ENCODE data around the gene TMC6.

Gene TMC6

DNA sequence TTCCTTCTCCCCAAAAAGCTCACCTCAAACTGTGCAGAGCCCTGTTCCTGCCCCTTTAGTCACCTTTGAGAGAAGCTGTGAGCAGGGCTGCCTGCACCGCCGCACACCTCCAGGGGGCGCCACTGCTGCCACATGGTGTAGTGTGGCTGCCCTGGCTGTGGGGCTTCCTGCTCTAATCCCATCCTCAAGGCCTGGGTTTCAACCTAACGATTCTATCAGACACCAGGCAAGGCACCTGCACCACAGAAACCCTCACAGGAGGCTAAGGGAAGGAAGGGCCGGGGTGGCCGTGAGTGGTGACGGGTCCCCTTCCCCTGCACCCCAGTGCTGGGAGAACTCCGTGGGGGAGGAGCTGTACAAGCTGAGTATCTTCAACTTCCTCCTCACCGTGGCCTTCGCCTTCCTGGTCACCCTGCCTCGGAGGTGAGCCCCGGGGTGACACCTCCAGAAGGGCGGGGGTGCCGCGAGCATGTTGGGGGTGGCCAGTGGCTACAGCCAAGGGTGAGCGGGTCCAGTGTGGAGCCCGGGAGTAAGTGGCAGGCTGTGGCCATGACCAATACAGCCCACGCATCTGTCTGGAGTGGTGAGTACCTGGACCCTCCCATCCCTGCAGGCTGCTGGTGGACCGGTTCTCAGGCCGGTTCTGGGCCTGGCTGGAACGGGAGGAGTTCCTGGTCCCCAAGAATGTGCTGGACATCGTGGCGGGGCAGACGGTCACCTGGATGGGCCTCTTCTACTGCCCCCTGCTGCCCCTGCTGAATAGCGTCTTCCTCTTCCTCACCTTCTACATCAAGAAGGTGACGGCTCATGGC lies 9.0 kb upstream of the TMC6 start:
- no peak for DNase-seq (ENCODE audit: low spot score)

DNA sequence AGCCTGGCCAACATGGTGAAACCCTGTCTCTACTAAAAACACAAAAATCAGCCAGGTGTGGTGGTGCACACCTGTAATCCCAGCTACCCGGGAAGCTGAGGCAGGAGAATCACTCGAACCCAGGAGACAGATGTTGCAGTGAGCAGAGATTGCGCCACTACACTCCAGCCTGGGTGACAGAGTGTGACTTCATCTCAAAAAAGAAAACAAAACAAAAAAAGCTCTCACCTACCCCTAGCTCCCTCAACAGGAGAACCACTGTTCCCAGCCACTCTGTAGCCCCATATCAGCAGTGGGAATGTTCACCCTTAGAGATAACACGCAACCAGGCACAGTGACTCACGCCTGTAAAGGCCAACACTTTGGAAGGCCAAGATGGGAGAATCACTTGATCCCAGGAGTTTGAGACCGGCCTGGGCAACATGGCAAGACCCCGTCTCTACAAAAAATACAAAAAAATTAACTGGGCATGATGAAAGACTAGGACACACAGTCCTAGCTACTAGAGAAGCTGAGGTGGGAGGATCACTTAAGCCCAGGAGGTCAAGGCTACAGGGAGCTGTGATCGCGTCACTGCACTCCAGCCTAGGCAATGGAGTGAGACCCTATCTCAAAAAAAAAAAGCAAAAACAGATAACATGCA lies 7.4 kb upstream of the TMC6 start:
- DNase-seq (ENCODE audit: low spot score): no peak

DNA sequence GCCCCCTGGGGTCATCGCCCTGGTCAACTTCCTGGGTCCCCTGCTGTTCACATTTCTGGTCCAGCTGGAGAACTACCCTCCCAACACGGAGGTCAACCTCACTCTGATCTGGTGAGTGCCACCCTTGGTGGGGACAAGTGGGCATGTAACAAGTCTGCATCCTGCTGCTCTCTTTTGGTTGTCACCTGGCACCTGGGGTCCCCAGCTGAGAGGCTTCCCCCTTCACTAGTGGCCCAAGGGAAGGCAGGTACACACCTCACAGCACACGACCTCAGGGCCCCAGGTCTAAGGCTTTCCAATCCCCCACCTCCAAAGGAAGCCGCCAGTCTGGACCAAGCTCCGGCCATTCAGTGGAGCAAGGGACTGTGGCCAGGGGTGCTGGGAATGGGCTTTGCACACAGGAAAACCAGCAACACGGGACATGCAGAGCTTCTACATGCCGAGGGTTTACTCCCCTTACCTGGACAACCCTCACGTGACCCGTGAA lies 6.4 kb upstream of the TMC6 start:
- DNase-seq (ENCODE audit: low spot score): no peak

DNA sequence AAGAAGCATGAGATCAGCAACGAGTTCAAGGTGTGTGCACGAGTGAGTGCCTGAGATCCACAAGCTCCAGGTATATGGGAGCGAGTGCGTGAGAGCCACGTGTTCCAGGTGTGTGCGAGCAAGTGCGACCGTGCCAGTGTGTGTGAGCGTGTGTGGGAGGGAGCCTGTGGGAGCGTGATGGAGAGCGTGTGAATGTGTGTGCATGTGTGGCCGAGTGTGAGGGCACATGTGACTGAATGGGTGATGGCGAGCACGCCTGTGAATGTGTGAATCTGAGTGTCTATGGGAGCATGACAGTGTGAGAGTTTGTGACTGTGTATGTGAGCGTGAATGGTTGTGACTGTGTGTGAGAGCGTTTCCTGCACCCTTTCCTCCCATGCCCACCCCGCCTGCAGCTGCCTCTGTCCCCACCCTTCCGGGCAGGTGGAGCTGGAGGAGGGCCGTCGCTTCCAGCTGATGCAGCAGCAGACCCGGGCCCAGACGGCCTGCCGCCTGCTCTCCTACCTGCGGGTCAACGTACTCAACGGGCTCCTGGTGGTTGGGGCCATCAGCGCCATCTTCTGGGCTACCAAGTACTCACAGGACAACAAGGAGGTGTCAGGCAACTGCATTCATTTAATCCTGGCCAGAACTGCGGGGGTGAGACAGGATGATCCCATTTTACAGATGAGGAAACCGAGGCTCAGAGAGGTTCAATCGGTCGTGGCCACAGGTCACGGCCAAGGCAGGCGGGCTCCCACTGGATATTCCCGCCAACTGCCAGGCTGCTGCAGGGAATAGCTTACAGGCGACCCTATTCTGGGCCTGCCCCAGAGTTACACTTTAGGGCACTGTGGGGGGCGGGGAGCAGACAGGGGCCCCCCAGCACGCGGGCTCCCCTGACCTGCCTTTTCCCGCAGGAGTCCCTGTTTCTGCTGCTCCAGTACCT lies 5.7 kb upstream of the TMC6 start:
- peak; percentile 68 for DNase-seq (ENCODE audit: low spot score)

DNA sequence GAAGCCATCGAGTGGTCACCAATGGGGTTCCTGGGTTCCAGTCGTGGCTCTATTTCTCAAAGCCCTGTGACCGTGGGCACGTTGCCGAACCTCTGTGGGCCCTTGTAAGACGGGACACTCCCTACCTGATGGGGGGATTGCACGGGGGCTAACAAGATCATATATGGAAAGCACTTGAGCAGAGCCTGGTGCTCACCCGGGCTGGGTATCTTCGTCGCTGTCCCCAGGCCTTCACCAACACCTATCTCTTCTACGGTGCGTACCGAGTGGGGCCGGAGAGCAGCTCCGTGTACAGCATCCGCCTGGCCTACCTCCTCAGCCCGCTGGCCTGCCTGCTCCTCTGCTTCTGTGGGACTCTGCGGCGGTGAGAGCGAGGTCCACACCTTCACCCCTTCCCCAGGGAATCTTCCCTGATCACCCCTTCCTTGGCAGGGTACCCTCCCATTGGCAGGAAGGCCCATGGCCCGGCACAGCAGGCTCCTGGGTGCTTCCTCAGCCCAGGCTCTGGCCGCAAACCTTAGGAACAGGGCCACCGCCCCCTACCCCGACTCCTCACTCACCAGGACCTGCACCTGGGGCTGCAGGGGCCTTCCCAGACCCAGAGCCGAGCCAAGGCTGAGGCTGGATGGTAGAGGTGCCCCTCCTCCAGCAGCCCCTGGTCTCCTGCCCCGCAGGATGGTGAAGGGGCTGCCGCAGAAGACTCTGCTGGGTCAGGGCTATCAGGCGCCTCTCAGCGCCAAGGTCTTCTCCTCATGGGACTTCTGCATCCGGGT lies 4.8 kb upstream of the TMC6 start:
- no peak for DNase-seq (ENCODE audit: low spot score)

DNA sequence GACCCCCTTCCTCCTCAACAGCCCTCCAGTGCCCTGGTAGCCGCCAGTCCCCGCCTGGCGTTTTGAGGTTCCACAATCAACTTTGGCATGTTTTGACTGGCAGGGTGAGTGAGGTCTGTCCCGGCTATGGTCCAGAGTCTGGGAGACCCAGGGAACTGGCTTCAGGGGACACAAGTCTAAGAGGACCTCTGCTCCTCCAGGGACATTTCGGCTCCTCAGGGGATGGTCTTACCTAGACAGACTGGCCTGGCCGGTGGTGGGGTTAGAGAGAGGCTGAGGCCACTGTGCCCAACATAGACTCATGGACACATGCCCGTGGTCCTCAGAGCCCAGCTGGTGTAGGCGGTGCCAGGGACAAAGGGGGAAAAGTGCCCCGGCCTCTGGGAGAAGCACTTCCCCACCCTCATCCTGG lies 4.2 kb upstream of the TMC6 start:
- no peak for DNase-seq (ENCODE audit: low spot score)

DNA sequence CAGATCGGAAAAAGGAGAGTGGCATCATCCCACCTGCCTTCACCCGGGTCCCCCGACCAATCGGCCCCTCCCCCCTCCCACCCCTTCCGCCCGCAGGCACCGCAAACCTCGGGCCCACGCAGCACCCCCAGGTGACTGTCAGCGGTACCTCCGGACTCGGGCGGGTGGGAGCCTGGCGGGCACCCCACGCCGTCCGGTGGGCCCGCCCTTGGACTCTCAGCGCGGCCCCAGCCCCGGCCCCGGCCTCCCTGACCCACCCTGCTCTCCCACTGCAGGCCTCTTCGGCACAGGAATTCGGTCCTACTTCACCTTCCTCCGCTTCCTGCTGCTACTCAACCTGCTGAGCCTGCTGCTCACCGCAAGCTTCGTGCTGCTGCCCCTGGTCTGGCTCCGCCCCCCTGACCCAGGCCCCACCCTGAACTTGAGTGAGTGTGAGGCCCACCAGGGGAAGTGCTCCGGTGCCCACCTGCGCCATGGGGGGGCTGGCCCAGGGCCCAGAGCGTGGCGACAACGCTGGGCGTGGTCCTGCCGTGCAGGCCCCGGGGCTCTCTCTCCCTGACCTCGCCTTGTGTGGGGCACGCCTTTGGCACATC lies 3.6 kb upstream of the TMC6 start:
- peak; percentile 38 for DNase-seq (ENCODE audit: low spot score)

DNA sequence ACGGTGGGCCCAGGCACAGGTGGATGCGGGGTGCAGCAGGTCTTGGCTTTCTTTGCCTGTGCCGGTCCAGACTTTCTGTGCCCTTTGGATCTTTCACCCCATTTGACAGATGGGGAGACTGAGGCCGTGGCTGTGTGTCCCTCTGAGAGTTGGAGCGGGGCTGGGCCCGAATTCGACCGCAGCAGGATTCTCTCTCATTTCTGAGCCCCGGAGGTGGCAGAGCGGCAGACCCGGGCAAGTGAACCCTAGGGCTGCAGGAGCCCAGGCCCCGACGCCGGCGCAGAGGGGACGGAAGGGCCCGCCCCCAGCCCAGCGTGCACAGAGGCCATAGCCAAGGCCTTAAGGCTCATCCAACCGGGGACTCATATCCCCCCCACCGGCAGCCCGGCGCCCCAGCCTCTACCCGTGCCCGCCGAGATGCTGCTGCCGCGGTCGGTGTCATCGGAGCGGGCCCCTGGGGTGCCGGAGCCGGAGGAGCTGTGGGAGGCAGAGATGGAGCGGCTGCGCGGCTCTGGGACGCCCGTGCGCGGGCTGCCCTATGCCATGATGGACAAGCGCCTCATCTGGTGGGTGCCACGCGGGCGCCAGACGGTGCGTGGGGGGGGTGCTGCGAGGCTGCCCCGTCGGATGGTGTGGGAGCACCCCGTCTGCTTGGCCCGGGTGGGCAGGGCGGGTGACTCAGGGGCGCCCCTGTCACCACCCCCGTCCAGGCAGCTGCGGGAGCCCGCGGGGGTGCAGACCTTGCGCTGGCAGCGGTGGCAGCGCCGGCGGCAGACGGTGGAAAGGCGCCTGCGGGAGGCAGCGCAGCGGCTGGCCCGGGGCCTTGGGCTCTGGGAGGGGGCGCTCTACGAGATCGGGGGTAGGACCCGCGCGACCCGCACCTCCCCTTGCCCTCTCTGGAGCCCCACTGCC lies 2.9 kb upstream of the TMC6 start:
- peak; percentile 49 for DNase-seq (ENCODE audit: low spot score)

DNA sequence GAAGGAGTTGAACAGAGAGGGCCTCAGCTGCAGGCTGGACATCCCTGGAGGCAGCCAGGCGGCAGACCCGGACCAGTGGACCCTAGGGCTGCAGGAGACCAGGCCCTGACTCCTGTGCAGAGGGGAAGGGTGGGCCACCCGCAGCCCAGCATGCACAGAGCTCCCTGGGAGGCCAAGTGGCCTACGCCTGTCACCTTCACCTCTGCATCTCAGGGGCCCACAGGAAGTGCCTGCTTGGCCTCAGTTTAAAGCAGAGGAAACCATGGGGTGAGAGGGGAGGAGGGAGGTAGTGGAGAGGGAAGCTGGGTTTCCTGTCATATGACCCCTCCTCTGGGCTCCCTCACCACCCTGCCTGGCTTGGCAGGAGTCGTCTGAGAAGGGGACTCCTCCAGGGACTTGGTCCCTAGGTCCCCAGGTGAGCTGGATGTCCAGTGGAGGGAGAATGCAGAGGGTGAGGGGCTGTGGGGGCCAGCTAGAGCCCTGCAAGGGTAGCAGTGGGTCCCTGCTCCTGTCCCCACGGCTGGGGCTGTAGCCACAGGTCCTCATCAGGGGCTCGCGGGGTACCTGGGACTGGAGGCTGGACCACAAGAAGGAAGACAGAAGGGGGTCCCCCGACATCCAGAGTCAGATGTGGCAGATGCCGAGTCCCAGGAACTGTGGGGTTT lies 2.0 kb upstream of the TMC6 start, which contains the start of gene TMC8:
TMC8 (plus strand) TSS at position 335 of the 665 bp plus-strand sequence. CDS start 818 bp downstream, outside the sequence.
- DNase-seq (ENCODE audit: low spot score): peak; percentile 42

DNA sequence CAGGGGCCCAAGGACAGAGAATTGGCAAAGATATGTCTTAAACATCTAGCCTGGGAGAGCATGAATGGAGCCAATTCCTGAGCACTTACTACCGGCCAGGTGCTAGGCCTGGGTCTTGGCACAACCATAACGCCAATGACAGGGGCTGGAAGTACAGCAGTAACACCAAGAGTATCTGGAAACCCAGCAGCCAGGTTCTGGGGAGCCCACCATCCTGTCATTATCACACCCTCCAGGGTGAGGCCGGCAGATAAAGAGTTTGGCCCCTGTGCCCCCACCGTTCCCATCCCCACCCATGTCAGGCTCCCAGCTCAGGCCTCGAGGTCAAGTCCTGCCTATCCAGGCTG lies 1.5 kb upstream of the TMC6 start:
- DNase-seq (ENCODE audit: low spot score): peak; percentile 62

DNA sequence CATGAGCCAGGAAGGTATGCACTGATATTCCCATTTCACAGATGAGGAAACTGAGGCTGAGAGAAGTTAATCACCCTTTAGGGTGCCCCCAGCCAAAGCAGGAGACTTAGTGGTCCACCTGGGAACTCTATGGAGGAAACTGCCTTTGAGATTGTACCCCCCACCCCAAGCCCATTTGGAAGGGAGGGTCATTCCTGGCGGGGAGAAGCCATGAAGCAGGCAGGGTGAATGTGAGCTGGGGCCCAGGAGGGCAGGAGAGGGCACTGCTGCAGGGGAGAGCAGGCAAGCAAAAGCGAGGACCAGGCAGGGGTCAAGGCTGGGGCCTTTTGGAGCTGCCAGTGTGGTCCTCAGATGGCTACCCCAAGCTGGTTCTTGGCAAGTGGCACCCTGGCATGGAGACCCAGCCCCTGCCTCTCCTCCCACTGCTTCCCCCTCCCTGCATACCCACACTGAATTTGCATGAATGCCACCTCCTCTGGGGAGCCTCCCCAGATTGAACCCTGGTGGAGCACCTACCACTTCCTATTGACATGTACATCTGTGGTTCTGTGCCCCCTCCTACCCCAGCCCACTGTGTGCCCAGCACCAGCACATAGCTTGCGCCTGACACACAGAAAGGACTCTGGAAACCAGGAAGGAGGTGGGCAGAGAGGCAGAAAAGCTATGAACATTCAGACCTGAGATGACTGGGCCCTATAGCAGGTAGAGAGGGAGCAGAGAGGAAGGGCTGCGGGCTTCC lies 965 bp upstream of the TMC6 start:
- DNase-seq (ENCODE audit: low spot score): no peak

DNA sequence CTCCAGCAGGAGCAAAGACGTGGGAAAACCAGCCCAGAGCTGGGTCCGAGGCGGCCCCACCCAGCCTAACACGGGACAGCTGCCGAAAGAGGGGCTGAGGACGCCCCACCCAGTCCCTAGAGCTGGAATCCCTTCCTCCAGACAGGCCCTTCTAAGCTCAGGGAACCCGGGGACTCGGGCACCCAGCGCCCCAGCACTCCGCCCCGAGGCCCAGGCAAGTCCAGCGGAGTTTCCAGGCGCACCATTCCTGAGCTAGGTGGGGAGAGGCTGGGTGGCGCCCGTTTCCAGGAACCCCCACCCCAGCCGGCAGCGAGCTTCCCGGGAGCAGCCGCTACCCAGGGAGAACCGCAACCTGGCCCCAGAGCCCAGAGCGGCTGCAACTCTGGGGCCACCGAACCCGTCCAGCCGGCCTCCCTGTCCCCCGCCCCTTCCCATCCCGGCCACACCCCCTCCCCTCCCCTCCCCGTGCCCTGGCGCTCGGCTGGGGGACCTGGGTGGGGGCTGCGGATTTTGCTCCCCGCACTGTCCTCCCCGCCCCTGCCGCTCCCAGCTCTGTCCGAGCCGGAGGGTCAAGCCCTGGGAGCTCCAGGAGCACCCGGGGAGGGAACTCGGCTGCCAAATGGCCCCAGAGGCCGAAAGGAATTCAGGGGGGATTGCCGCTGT lies 536 bp downstream of the TMC6 start:
- DNase-seq (ENCODE audit: low spot score): peak; percentile 28

DNA sequence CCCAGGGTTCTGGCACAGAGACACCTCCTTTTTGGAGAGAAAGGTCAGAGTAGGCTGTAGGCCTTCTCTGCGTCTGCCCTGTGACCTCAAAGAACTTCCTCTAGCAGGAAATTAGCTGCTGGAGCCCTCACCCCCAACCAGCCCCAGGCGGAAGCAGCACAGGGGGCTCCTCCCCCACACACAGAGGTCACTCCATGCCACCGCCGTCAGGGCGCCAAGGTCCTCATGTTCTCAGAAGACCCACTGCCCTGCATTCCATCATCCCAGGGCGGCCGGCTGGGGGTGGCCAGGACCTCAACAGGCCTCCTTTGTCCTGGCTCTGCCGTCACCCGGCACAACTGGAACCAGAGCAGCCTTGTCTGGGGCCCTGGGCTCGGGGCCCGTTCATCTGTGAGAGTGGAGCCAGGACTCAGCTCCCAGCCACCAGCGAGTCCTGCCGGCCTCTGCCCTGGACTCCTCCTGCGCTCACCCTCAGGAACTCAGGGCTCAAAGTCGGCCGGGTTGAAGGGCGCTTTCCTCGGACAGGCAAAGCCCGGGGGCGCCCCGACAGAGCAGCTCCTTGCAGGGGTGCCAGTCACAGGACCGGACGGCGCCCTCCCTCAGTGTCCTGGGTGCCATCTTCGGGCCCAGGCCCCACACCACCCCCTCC lies 1.2 kb downstream of the TMC6 start:
- DNase-seq (ENCODE audit: low spot score): peak; percentile 29

DNA sequence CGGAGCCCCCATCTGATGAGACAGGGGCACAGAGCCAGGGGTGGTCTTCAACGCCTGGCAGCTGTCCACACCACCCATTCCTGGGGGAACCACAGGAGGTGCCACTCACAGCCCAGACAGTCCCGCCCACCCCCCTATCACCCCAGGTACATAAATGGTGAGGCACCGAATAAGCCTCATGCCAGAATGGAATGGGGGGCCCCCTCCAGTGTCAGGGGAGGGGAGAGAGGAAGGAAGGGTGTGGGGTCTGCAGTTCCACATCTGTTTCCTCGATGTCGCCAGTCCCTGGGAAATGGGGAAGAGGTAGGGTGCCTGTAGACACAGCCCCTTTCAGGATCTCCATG lies 1.7 kb downstream of the TMC6 start:
- no peak for DNase-seq (ENCODE audit: low spot score)

DNA sequence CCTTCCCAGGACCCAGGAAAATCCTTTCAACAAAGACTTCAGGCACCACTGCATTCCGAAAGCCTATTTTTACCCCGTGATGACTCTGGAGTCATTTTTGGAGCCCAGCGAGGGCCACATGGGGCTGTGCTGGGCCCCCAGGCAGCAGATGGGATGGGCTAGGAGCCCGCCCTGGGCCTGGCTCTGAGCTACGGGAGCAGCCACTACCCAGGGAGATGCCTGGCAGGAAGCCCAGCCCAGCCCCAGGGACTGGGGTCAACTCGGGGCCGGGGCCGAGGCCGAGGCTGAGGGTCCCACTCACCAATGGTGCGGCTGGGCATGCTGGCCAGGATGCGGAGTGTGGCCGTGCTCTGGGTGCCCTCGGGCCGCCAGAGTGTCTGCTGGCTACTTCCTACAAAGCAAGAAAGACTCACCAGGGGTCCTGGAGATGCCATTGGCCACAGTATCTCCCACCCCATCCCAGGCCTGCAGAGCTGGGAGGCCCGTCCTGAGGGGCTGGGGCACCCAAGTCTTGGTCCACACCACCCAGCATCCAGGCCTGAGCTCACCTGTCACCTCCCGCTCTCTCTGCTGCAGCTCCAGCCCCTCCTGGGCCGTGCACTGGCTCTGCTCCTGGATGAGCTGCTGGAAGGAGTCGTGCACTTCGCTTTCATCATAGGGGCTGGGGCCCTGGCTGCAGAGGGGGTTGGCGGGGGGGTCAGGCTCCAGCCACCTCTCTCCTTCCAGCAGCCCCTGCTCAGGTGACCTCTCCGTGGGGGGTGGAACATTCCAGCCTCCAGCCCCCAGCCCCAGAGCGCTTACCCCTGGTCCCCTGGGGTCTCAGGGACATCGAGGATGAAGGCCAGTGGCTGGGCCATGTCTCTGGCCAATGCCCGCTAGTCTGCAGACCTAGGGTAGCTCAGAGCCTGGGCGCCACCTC lies 2.3 kb downstream of the TMC6 start:
- no peak for DNase-seq (ENCODE audit: low spot score)

DNA sequence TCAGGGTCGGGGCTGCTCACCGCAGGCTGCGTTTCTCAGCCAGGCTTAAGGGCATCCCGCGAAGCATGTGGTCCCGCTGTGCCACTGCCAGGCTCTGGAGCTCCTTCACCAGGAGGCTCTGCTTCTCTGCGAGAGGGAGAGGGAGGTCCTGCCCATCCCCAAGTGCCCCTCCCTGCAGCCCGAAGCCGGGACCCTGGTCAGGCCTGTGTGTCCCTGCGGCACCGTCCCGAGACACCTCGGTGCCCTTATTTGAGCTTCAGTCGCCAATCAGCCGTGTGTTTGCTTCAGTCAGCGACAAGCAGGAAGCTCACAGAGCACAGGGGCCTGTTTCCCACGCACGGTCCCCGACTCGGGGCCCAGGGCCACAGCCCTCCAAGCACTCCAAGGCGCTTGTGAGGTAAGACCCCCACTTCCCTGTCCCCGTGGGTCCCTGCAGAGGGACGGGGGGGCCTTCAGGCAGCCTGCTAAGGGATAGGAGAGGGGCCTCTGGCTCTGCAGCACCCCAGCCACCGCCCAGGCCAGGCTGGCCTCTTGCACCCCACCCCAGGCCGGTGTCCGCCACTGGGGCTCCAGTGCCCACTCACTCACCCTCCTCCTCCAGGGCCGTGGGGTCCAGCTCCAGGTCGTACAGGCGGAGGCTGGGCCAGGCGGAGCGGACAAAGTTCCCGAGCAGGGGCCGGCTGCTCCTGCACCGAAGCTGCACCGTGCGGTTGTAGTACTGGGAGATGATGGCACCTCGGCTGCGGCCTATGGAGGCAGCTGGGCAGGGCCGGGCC lies 3.2 kb downstream of the TMC6 start:
- no peak for DNase-seq (ENCODE audit: low spot score)
